H9 (cell line): Measurements from ENCODE around the gene NOS1AP. TPM values are rescaled to one million over a fixed set of nuclear protein-coding genes. Genes with fewer than 3 reads are reported as not detected.

Experiments used
- DNase-seq: peaks from one replicate; pipeline ENCODE4 v3.0.0-alpha.2; 2017
- H2AFZ ChIP-seq: one replicate; pipeline ENCODE4 v1.6.1; 2013; ENCODE audit warnings: mild to moderate bottlenecking, low read length, control low read depth, moderate library complexity
- H2AK5ac ChIP-seq: 2 replicates; pipeline ENCODE4 v1.6.1; 2013; ENCODE audit warnings: low read length, control low read depth, mixed read lengths; ENCODE audit not compliant: insufficient read length
- H2BK120ac ChIP-seq: one replicate; pipeline ENCODE4 v1.6.1; 2013; ENCODE audit warnings: low read depth, mild to moderate bottlenecking, low read length, control low read depth, inconsistent platforms; ENCODE audit not compliant: poor library complexity, severe bottlenecking
- H2BK12ac ChIP-seq: 2 replicates; pipeline ENCODE4 v1.6.1; 2013; ENCODE audit warnings: low read length, control low read depth, mixed read lengths, low read depth; ENCODE audit not compliant: insufficient read length
- H2BK15ac ChIP-seq: 2 replicates; pipeline ENCODE4 v1.6.1; 2013; ENCODE audit warnings: low read depth, low read length, control low read depth
- H2BK20ac ChIP-seq: one replicate; pipeline ENCODE4 v1.6.1; 2013; ENCODE audit warnings: low read depth, mild to moderate bottlenecking, low read length, control low read depth, inconsistent platforms; ENCODE audit not compliant: poor library complexity, severe bottlenecking
- H2BK5ac ChIP-seq: 2 replicates; pipeline ENCODE4 v1.6.1; 2013; ENCODE audit warnings: low read length, control low read depth, mixed read lengths; ENCODE audit not compliant: insufficient read length
- H3K14ac ChIP-seq: 2 replicates; pipeline ENCODE4 v1.6.1; 2013; ENCODE audit warnings: low read length, control low read depth; ENCODE audit not compliant: insufficient read depth
- H3K18ac ChIP-seq: 2 replicates; pipeline ENCODE4 v1.6.1; 2013; ENCODE audit warnings: low read depth, mild to moderate bottlenecking, mixed read lengths, low read length, control low read depth; ENCODE audit not compliant: insufficient read length
- H3K23ac ChIP-seq: 2 replicates; pipeline ENCODE4 v1.6.1; 2013; ENCODE audit warnings: low read length, control low read depth, mixed read lengths, low read depth; ENCODE audit not compliant: insufficient read length
- H3K23me2 ChIP-seq: 2 replicates; pipeline ENCODE4 v1.6.1; 2013; ENCODE audit warnings: low read depth, mild to moderate bottlenecking, mixed read lengths, low read length, control low read depth; ENCODE audit not compliant: insufficient read length, poor library complexity, severe bottlenecking
- H3K27ac ChIP-seq: 2 replicates; pipeline ENCODE4 v1.5.1; 2013; ENCODE audit warnings: low read length, control low read depth, mixed read lengths, low read depth; ENCODE audit not compliant: insufficient read length
- H3K27me3 ChIP-seq: 2 replicates; pipeline ENCODE4 v1.6.1; 2013; ENCODE audit warnings: low read length, control low read depth, inconsistent platforms; ENCODE audit not compliant: insufficient read depth
- H3K4ac ChIP-seq: 2 replicates; pipeline ENCODE4 v1.6.1; 2013; ENCODE audit warnings: low read depth, mild to moderate bottlenecking, control low read depth, inconsistent platforms, low read length, moderate library complexity
- H3K4me1 ChIP-seq: 2 replicates; pipeline ENCODE4 v1.6.1; 2013; ENCODE audit warnings: low read length, control low read depth, inconsistent platforms; ENCODE audit not compliant: insufficient read depth
- H3K4me2 ChIP-seq: 2 replicates; pipeline ENCODE4 v1.6.1; 2013; ENCODE audit warnings: low read length, control low read depth, mixed read lengths; ENCODE audit not compliant: insufficient read length, insufficient read depth
- H3K56ac ChIP-seq: 2 replicates; pipeline ENCODE4 v1.6.1; 2013; ENCODE audit warnings: low read depth, mild to moderate bottlenecking, mixed read lengths, low read length, control low read depth; ENCODE audit not compliant: insufficient read length
- H3K79me1 ChIP-seq: 2 replicates; pipeline ENCODE4 v1.6.1; 2013; ENCODE audit warnings: low read depth, mild to moderate bottlenecking, moderate library complexity, low read length, control low read depth, inconsistent platforms; ENCODE audit not compliant: insufficient read depth, poor library complexity, severe bottlenecking
- H3K79me2 ChIP-seq: 2 replicates; pipeline ENCODE4 v1.6.1; 2013; ENCODE audit warnings: low read length, control low read depth, inconsistent platforms; ENCODE audit not compliant: insufficient read depth
- H3K9ac ChIP-seq: 2 replicates; pipeline ENCODE4 v1.6.1; 2013; ENCODE audit warnings: low read length, control low read depth, mixed read lengths; ENCODE audit not compliant: insufficient read length; ENCODE audit errors: extremely low read depth
- H3K9me3 ChIP-seq: one replicate; pipeline ENCODE4 v1.6.1; 2013; ENCODE audit warnings: low read depth, low read length, inconsistent platforms; ENCODE audit not compliant: control insufficient read depth
- H3T11ph ChIP-seq: one replicate; pipeline ENCODE4 v1.6.1; 2013; ENCODE audit warnings: mild to moderate bottlenecking, low read length, control low read depth, inconsistent platforms
- H4K20me1 ChIP-seq: one replicate; pipeline ENCODE4 v1.6.1; 2013; ENCODE audit not compliant: control insufficient read depth, insufficient read length, insufficient read depth
- H4K5ac ChIP-seq: 2 replicates; pipeline ENCODE4 v1.6.1; 2013; ENCODE audit warnings: low read depth, mild to moderate bottlenecking, mixed read lengths, low read length, control low read depth; ENCODE audit not compliant: insufficient read length
- H4K8ac ChIP-seq: replicated peaks from 2 replicates; pipeline ENCODE4 v1.6.1; 2013; ENCODE audit warnings: low read length, control low read depth, mixed read lengths, low read depth; ENCODE audit not compliant: insufficient read length
- H4K91ac ChIP-seq: 2 replicates; pipeline ENCODE4 v1.6.1; 2013; ENCODE audit warnings: low read depth, mild to moderate bottlenecking, moderate library complexity, mixed read lengths, low read length, control low read depth; ENCODE audit not compliant: insufficient read length
- H3K27ac Mint-ChIP-seq, 3 experiments: 2 replicates in 2 of 3; 3 replicates in 1 of 3; pipeline ENCODE4 v1.8.0; 2020 to 2021; ENCODE audit warnings: mixed read lengths in 3 of 3, mild to moderate bottlenecking in 1 of 3, moderate library complexity in 1 of 3
- H3K27me3 Mint-ChIP-seq: 2 replicates; pipeline ENCODE4 v1.8.0; 2021; ENCODE audit warnings: low read depth, mild to moderate bottlenecking, moderate library complexity, mixed read lengths
- H3K36me3 Mint-ChIP-seq, 3 experiments: 2 replicates in 2 of 3; 3 replicates in 1 of 3; pipeline ENCODE4 v1.8.0; 2020 to 2021; ENCODE audit warnings: low read depth in 3 of 3, mixed read lengths in 3 of 3; ENCODE audit not compliant: insufficient read depth in 1 of 3
- H3K4me1 Mint-ChIP-seq, 2 experiments: 2 replicates each; pipeline ENCODE4 v1.8.0; 2020; ENCODE audit warnings: mixed read lengths in 2 of 2
- H3K4me3 Mint-ChIP-seq, 2 experiments: 2 replicates in 1 of 2; 3 replicates in 1 of 2; pipeline ENCODE4 v1.8.0; 2020 to 2021; ENCODE audit warnings: mild to moderate bottlenecking in 2 of 2, mixed read lengths in 2 of 2, moderate library complexity in 1 of 2
- H3K9me3 Mint-ChIP-seq, 2 experiments: 2 replicates in 1 of 2; 3 replicates in 1 of 2; pipeline ENCODE4 v1.8.0; 2020; ENCODE audit warnings: mild to moderate bottlenecking in 2 of 2, mixed read lengths in 2 of 2, moderate library complexity in 1 of 2
- CTCF ChIP-seq: fragments of 200-600 bp; sonication (generic); conservative IDR thresholded peaks from 3 replicates; pipeline ENCODE4 v1.8.0; 2021; ENCODE audit warnings: antibody characterized with exemption, mild to moderate bottlenecking
- whole genome bisulfite sequencing: extraction: QIAGEN DNeasy Blood & Tissue Kit; methylation state at CpG from one replicate; pipeline ENCODE4 v1.1.7; 2013; ENCODE audit warnings: missing lambda C conversion rate, low lambda C conversion rate, mixed read lengths; ENCODE audit not compliant: insufficient read length; ENCODE audit errors: extremely low coverage; 5-methylcytosine and 5-hydroxymethylcytosine counted together
- total RNA-seq: library from RNA; stranded (reverse); gene quantifications from 2 replicates; pipeline ENCODE4 v1.2.1, GENCODE V29; 2021

NOS1AP gene
- total RNA-seq, 1 experiment from 2014 or later: 8.4 TPM

GRCh38 chr1:162222730-162223129 lies 153.2 kb downstream of the NOS1AP start:
- H3K27ac ChIP-seq: no peak overlapping the region
- no peaks in the 10 kb centered on the region for H3K9me3 ChIP-seq
- no peak overlapping the region for H3K23ac ChIP-seq
- Mint-ChIP-seq H3K4me1 (peaks cover 75% of the 10 kb centered on the region in 2 experiments), H3K9me3 (no peaks in the 10 kb centered on the region), H3K27me3 (peaks cover 1% of the 10 kb centered on the region; the same call in 1 of the 2 replicates), H3K36me3 (no peaks in the 10 kb centered on the region), H3K27ac (no peak overlapping the region), H3K4me3 (no peak overlapping the region)
- no peak overlapping the region for H2BK20ac ChIP-seq
- H3K14ac ChIP-seq: no peak overlapping the region
- peaks cover 19% of the 10 kb centered on the region for H3K4me1 ChIP-seq
- no peak overlapping the region for H2BK15ac ChIP-seq
- no peaks in the 10 kb centered on the region for H3K27me3 ChIP-seq
- H3K56ac ChIP-seq: no peak overlapping the region
- H2AK5ac ChIP-seq: no peak overlapping the region
- H3K4me2 ChIP-seq: no peak overlapping the region
- no peak overlapping the region for H3T11ph ChIP-seq
- H4K20me1 ChIP-seq: no peaks in the 10 kb centered on the region
- H3K79me2 ChIP-seq: 0 out of 2 replicates have a peak, but pooled peaks cover under 1% of the 10 kb centered on the region
- H3K79me1 ChIP-seq: no peaks in the 10 kb centered on the region
- no peak overlapping the region for H3K18ac ChIP-seq
- H3K9ac ChIP-seq: no peak overlapping the region
- H2AFZ ChIP-seq: no peak overlapping the region
- no peak overlapping the region for H2BK120ac ChIP-seq
- no CpG with 5 or more reads among the region's 2 CpGs for WGBS
- H2BK5ac ChIP-seq: no peak overlapping the region
- H4K8ac ChIP-seq: no peak overlapping the region
- no peak overlapping the region for H4K91ac ChIP-seq
- no peak overlapping the region for H2BK12ac ChIP-seq
- no peak overlapping the region for H4K5ac ChIP-seq
- no peak for DNase-seq
- no peaks in the 10 kb centered on the region for H3K23me2 ChIP-seq
- no peak overlapping the region for H3K4ac ChIP-seq
- TF ChIP-seq CTCF: no peak
